ENCODE results near the gene DENND5B. TPM values are rescaled to one million over a fixed set of nuclear protein-coding genes. Genes with fewer than 3 reads are reported as not detected.

The DENND5B gene
- total RNA-seq, 2 donors from 2014 or later: 6.9 to 32.3 TPM

GRCh38 chr12:31514912-31515311, 76.0 kb downstream of the DENND5B start:
- Histone ChIP-seq H3K27ac (no peak overlapping the region), H3K27me3 (replicated peaks; ENCODE audit: insufficient read depth) (no peaks in the 10 kb centered on the region), H3K36me3 (no peaks in the 10 kb centered on the region), H3K4me1 (replicated peaks) (no peaks in the 10 kb centered on the region), H3K9me3 (no peaks in the 10 kb centered on the region), H3K4me3 (no peak overlapping the region)
- intact Hi-C loops (cut with DNase I): no loop called here
- no peak for DNase-seq (ENCODE audit: low spot score)
- 97% methylated on average over 4 of the region's 4 CpGs for WGBS
- TF ChIP-seq POLR2AphosphoS5 (IDR thresholded peaks at IDR 0.05): no peak
- no peak for TF ChIP-seq CTCF (IDR thresholded peaks at IDR 0.05)

GRCh38 chr12:31510034-31510433, 80.9 kb downstream of the DENND5B start:
- Histone ChIP-seq H3K9me3 (no peaks in the 10 kb centered on the region), H3K27me3 (replicated peaks; ENCODE audit: insufficient read depth) (no peaks in the 10 kb centered on the region), H3K36me3 (no peaks in the 10 kb centered on the region), H3K4me1 (replicated peaks) (no peaks in the 10 kb centered on the region), H3K4me3 (no peak overlapping the region), H3K27ac (no peak overlapping the region)
- no peak for TF ChIP-seq CTCF (IDR thresholded peaks at IDR 0.05)
- TF ChIP-seq POLR2A (IDR thresholded peaks at IDR 0.05): no peak
- no peak for TF ChIP-seq POLR2AphosphoS5 (IDR thresholded peaks at IDR 0.05)
- intact Hi-C loops (cut with DNase I): no loop called here
- no peak for DNase-seq (ENCODE audit: low spot score)
- 85% methylated on average over 4 of the region's 4 CpGs for WGBS

- intact Hi-C loops (cut with DNase I): no loop called here
- no peak for DNase-seq (ENCODE audit: low spot score)
- H3K9me3 ChIP-seq: no peaks in the 10 kb centered on the region
- no peak overlapping the region for H3K4me3 ChIP-seq
- TF ChIP-seq POLR2AphosphoS5 (IDR thresholded peaks at IDR 0.05): no peak
- TF ChIP-seq CTCF (IDR thresholded peaks at IDR 0.05): no peak
- no peak for TF ChIP-seq POLR2A (IDR thresholded peaks at IDR 0.05)
- H3K27ac ChIP-seq: no peak overlapping the region
- H3K4me1 ChIP-seq (replicated peaks): no peaks in the 10 kb centered on the region
- H3K36me3 ChIP-seq: no peaks in the 10 kb centered on the region
- 86% methylated on average over 4 of the region's 4 CpGs for WGBS
- no peaks in the 10 kb centered on the region for H3K27me3 ChIP-seq (replicated peaks; ENCODE audit: insufficient read depth)
These were observed 82.3 kb downstream of the DENND5B start for GRCh38 chr12:31508436-31509150.

GRCh38 chr12:31507966-31508365, 83.0 kb downstream of the DENND5B start:
- Histone ChIP-seq H3K4me1 (replicated peaks) (no peaks in the 10 kb centered on the region), H3K36me3 (no peaks in the 10 kb centered on the region), H3K27me3 (replicated peaks; ENCODE audit: insufficient read depth) (no peaks in the 10 kb centered on the region), H3K4me3 (no peak overlapping the region), H3K9me3 (no peaks in the 10 kb centered on the region), H3K27ac (no peak overlapping the region)
- TF ChIP-seq POLR2AphosphoS5 (IDR thresholded peaks at IDR 0.05): no peak
- DNase-seq (ENCODE audit: low spot score): no peak
- WGBS: 82% methylated on average over 1 of the region's 1 CpG
- intact Hi-C loops (cut with DNase I): no loop called here

- intact Hi-C loops (cut with DNase I): no loop called here
- Histone ChIP-seq H3K9me3 (no peaks in the 10 kb centered on the region), H3K27me3 (replicated peaks; ENCODE audit: insufficient read depth) (no peaks in the 10 kb centered on the region), H3K36me3 (no peaks in the 10 kb centered on the region), H3K4me1 (replicated peaks) (no peaks in the 10 kb centered on the region), H3K27ac (no peak overlapping the region), H3K4me3 (no peak overlapping the region)
- TF ChIP-seq POLR2AphosphoS5 (IDR thresholded peaks at IDR 0.05) (no peak), POLR2A (IDR thresholded peaks at IDR 0.05) (no peak), CTCF (IDR thresholded peaks at IDR 0.05) (no peak)
- 91% methylated on average over 9 of the region's 9 CpGs for WGBS
- DNase-seq (ENCODE audit: low spot score): no peak
These were observed 84.2 kb downstream of the DENND5B start for GRCh38 chr12:31506515-31507306.
